Endothelial cell of umbilical vein (primary cell): ENCODE measurements around the gene EP400. TPM values are rescaled to one million over a fixed set of nuclear protein-coding genes. Genes with fewer than 3 reads are reported as not detected.

Experiments used
- BruUV-seq: library from RNA; stranded (reverse); fragments of 400-500 nt; replicated peaks from 2 replicates; lab custom pipeline; 2021; lab: Mats Ljungman, UMichigan
- CTCF ChIA-PET: fragments of 300-600, 350-600 bp; sonication (Branson Sonifier 250); formaldehyde crosslinking; loops from one replicate; lab custom pipeline; 2021; ENCODE audit warnings: antibody characterized with exemption, inconsistent platforms; lab: Charles Lee
- POLR2A ChIA-PET: fragments of 300-600, 350-600 bp; sonication (Branson Sonifier 250); formaldehyde crosslinking; loops from one replicate; lab custom pipeline; 2021; ENCODE audit warnings: antibody characterized with exemption, inconsistent platforms; lab: Charles Lee
- DNase-seq: peaks from one replicate; pipeline ENCODE4 v3.0.0-alpha.2; 2011; ENCODE audit warnings: low read depth, low spot score
- FAIRE-seq: peaks from 2 replicates; lab custom pipeline; 2011; peaks lifted over from hg19 to GRCh38; lab: Jason Lieb, UNC
- H2AFZ ChIP-seq: 2 replicates; pipeline ENCODE4 v1.6.0; 2012; ENCODE audit warnings: low read depth, low read length, control low read depth, inconsistent platforms
- H3K27ac ChIP-seq: 2 replicates; pipeline ENCODE4 v1.5.1; 2011; ENCODE audit warnings: low read depth, mild to moderate bottlenecking, control low read depth, low read length, moderate library complexity; ENCODE audit not compliant: insufficient read depth
- H3K27me3 ChIP-seq, 2 experiments: 2 replicates each; pipeline versions ENCODE4 v1.6.0 to v1.6.1; 2011; ENCODE audit warnings: low read length in 2 of 2, mixed read lengths in 1 of 2; ENCODE audit not compliant: control insufficient read depth in 2 of 2, insufficient read depth in 2 of 2
- H3K36me3 ChIP-seq, 2 experiments: 2 replicates in 1 of 2; 3 replicates in 1 of 2; pipeline ENCODE4 v1.5.1; 2011; ENCODE audit warnings: low read length in 2 of 2, mild to moderate bottlenecking in 1 of 2, moderate library complexity in 1 of 2; ENCODE audit not compliant: control insufficient read depth in 2 of 2, insufficient read depth in 2 of 2; ENCODE audit errors: extremely low read depth in 1 of 2
- H3K4me1 ChIP-seq: 3 replicates; pipeline ENCODE4 v1.5.1; 2011; ENCODE audit warnings: mild to moderate bottlenecking, low read length; ENCODE audit not compliant: control insufficient read depth, insufficient read depth; ENCODE audit errors: extremely low read depth
- H3K4me2 ChIP-seq: 2 replicates; pipeline ENCODE4 v1.6.1; 2011; ENCODE audit warnings: low read length, control low read depth, mixed read lengths; ENCODE audit not compliant: insufficient read depth
- H3K4me3 ChIP-seq, 3 experiments: fragments of 200-600 bp in 1 of 3; sonication (generic), shearing (Covaris generic) in 1 of 3; replicated peaks in 1 of 3; 2 replicates each; pipeline ENCODE4 v1.5.1; 2011 to 2016; ENCODE audit warnings: control low read depth in 3 of 3, low read length in 3 of 3, mild to moderate bottlenecking in 2 of 3, inconsistent platforms in 1 of 3, low read depth in 1 of 3, moderate library complexity in 1 of 3; ENCODE audit not compliant: insufficient read depth in 1 of 3
- H3K79me2 ChIP-seq: 2 replicates; pipeline ENCODE4 v1.6.0; 2012; ENCODE audit warnings: low read length, inconsistent platforms; ENCODE audit not compliant: control insufficient read depth, insufficient read depth
- H3K9ac ChIP-seq: replicated peaks from 2 replicates; pipeline ENCODE3; 2011; ENCODE audit warnings: low read length, control low read depth; ENCODE audit not compliant: insufficient read depth; ENCODE audit errors: extremely low read depth
- H3K9me1 ChIP-seq: replicated peaks from 3 replicates; pipeline ENCODE4 v1.6.0; 2011; ENCODE audit warnings: mild to moderate bottlenecking, low read length; ENCODE audit not compliant: control insufficient read depth, insufficient read depth; ENCODE audit errors: extremely low read depth
- H3K9me3 ChIP-seq: replicated peaks from 2 replicates; pipeline ENCODE4 v1.5.1; 2012; ENCODE audit warnings: low read length, inconsistent platforms; ENCODE audit not compliant: control insufficient read depth, insufficient read depth
- H4K20me1 ChIP-seq: replicated peaks from 2 replicates; pipeline ENCODE3; 2011; ENCODE audit warnings: mild to moderate bottlenecking, low read length; ENCODE audit not compliant: control insufficient read depth, insufficient read depth; ENCODE audit errors: extremely low read depth
- CTCF ChIP-seq, 2 donors: IDR thresholded peaks; 1 replicate in 1 of 2; 2 replicates in 1 of 2; pipeline ENCODE4 v1.5.1; 2011; ENCODE audit warnings: low read length in 2 of 2, mild to moderate bottlenecking in 2 of 2, moderate library complexity in 2 of 2, control low read depth in 1 of 2, inconsistent platforms in 1 of 2, low read depth in 1 of 2; ENCODE audit not compliant: insufficient read depth in 1 of 2; ENCODE audit errors: extremely low read depth in 1 of 2
- EZH2 ChIP-seq: IDR thresholded peaks from 2 replicates; pipeline ENCODE4 v1.6.1; 2012; ENCODE audit warnings: borderline replicate concordance, low read depth, mild to moderate bottlenecking, moderate library complexity, low read length, inconsistent platforms; ENCODE audit not compliant: severe bottlenecking
- FOS ChIP-seq: IDR thresholded peaks from 2 replicates; pipeline ENCODE4 v1.6.1; 2011; ENCODE audit warnings: mild to moderate bottlenecking, low read length, moderate library complexity, borderline replicate concordance; ENCODE audit not compliant: insufficient read depth
- GATA2 ChIP-seq: IDR thresholded peaks from 2 replicates; pipeline ENCODE4 v1.7.0; 2011; ENCODE audit warnings: low read depth, mild to moderate bottlenecking, moderate library complexity, mixed read lengths, low read length; ENCODE audit not compliant: insufficient read length, insufficient read depth
- JUN ChIP-seq: IDR thresholded peaks from 2 replicates; pipeline ENCODE4 v1.6.1; 2011; ENCODE audit warnings: borderline replicate concordance, low read depth; ENCODE audit not compliant: insufficient read length, insufficient read depth
- MYC ChIP-seq: IDR thresholded peaks from one replicate; pipeline ENCODE4 v1.6.1; 2011; ENCODE audit warnings: mild to moderate bottlenecking, low read depth, low read length
- POLR2A ChIP-seq: IDR thresholded peaks from 2 replicates; pipeline ENCODE4 v1.6.1; 2012; ENCODE audit warnings: low read depth, mild to moderate bottlenecking, control low read depth, low read length
- POLR2AphosphoS5 ChIP-seq: IDR thresholded peaks from 2 replicates; pipeline ENCODE4 v1.6.1; 2012; ENCODE audit warnings: low read depth, mild to moderate bottlenecking, control low read depth, low read length, moderate library complexity; ENCODE audit not compliant: insufficient read depth
- dilution Hi-C: fragments of 300-500 bp; cut with MboI; formaldehyde crosslinking; loops from one replicate; pipeline ENCODE4 v1.15.0; 2019; ENCODE audit warnings: low sequenced_read_pairs; ENCODE audit not compliant: extremely low pct_ligation_motif_present
- intact Hi-C: fragments of 100-400 bp; cut with micrococcal nuclease; formaldehyde crosslinking; loops from one replicate; pipeline ENCODE4 v1.10.0; 2022
- polyA plus RNA-seq, 4 experiments: library from polyadenylated mRNA; depleted of rRNA in 3 of 4; stranded (reverse) in 3 of 4; unstranded in 1 of 4; fragments of >200 nt; gene quantifications; 2 replicates each; pipeline versions ENCODE4 v1.2.1 to v1.2.3, GENCODE V29; 2011 to 2012; ENCODE audit warnings: missing spikeins in 1 of 4
- total RNA-seq: library from RNA; stranded (reverse); gene quantifications from 2 replicates; pipeline ENCODE4 v1.2.3, GENCODE V29; 2021
- TF ChIP-seq, protein P1 (sequence below): IDR thresholded peaks from 2 replicates; pipeline ENCODE4 v1.6.1; 2011; ENCODE audit not compliant: insufficient read depth, insufficient read length

Gene EP400
- total and polyA plus RNA-seq, 2 donors (not counting 3 experiments of a cell fraction or from before 2014, with no cell fraction given), result 9.0 to 57.7 TPM

DNA sequence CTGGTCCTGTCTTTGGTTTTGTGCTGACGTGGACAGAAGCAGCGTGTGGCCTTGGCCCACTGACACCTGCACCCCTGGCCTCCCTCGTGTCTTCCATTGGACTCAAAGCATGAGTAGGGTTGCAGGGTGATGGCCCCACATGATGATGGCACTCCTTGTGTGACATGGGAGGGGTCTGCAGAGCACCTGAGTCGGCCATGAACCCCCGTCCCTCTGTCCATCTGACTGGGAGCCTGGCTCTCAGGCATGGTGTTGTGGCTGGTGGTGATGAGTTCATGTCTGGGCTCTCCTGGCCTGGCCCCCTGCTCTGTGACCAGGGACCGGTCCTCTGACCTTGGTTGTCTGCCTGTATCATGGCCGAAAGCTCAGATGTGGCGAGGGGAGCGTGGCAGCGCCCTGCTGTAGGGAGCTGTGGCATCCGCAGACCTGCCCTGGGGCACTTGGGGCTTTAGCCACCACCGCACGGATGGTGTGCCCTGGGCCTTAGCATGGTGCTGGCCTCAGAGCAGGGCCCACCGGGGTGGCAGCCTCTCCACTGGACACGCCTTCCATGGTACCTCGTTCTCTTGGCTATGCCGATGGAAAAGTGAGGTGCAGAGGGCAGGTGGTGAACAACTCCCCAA lies 38.6 kb upstream of the EP400 start:
- H3K27me3 ChIP-seq, result no peaks in the 10 kb centered on the region
- no peak for FAIRE-seq
- CTCF ChIA-PET, result interaction anchor here (1.1 kb wide), 1 partner anchor 58 kb away, joined by 4 read pairs; no protein-coding TSS in a partner anchor
- no peak overlapping the region for H3K9ac ChIP-seq
- H4K20me1 ChIP-seq, result no peaks in the 10 kb centered on the region
- DNase-seq, result no peak
- H3K4me3 ChIP-seq, result no peak overlapping the region
- no TSS peak for BruUV-seq
- no peak overlapping the region for H3K4me2 ChIP-seq
- intact Hi-C loops, result no loop called here
- no peak overlapping the region for H3K27ac ChIP-seq
- no peak for TF ChIP-seq FOS
- TF ChIP-seq JUN, result no peak
- TF ChIP-seq CTCF (IDR thresholded peaks at IDR 0.05; ENCODE audit: extremely low read depth in 1 of 2, insufficient read depth in 1 of 2, low read depth in 1 of 2, low read length in 2 of 2), result no peak
- TF ChIP-seq, protein P1, sequence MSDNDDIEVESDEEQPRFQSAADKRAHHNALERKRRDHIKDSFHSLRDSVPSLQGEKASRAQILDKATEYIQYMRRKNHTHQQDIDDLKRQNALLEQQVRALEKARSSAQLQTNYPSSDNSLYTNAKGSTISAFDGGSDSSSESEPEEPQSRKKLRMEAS, result no peak
- no peak for TF ChIP-seq POLR2AphosphoS5
- no peak for TF ChIP-seq GATA2
- no peak for TF ChIP-seq MYC
- TF ChIP-seq POLR2A, result no peak
- no peak for TF ChIP-seq EZH2
- no peak overlapping the region for H2AFZ ChIP-seq
- H3K9me1 ChIP-seq, result no peaks in the 10 kb centered on the region
- H3K79me2 ChIP-seq, result no peaks in the 10 kb centered on the region
- H3K4me1 ChIP-seq, result peaks cover 12% of the 10 kb centered on the region
- POLR2A ChIA-PET, result no interaction called here
- peaks cover 13 to 44% of the 10 kb centered on the region in 2 experiments for H3K36me3 ChIP-seq
- dilution Hi-C loops, result no loop called here
- no peaks in the 10 kb centered on the region for H3K9me3 ChIP-seq
